Activated gamma-delta T cell treated with anti-CD3 and anti-CD28 coated beads, Interleukin-2, amount 50 U/mL, for 16 hours (primary cell): ENCODE results near the gene CTNNBL1.
"Not testable (repeated sequence)": the region's sequence is repeated elsewhere in the genome, so short reads cannot be mapped to it uniquely, and the experiment has no call there.

Experiments
- DNase-seq: peaks from one replicate; pipeline ENCODE4 v3.0.0-alpha.2; 2020; ENCODE audit warnings: low read depth

Gene CTNNBL1

GRCh38 chr20:37693635-37694626 lies at the start of gene CTNNBL1:
Gene CTNNBL1 (plus strand): TSS chr20:37694030. CDS start chr20:37694123, 93 bp downstream.
- DNase-seq, result peak; percentile 94

GRCh38 chr20:37644605-37645004 lies 49.2 kb upstream of the CTNNBL1 start:
- DNase-seq, result no peak

GRCh38 chr20:37647946-37648345 lies 45.9 kb upstream of the CTNNBL1 start:
- DNase-seq, result no peak

GRCh38 chr20:37649017-37649416 lies 44.8 kb upstream of the CTNNBL1 start:
- DNase-seq, result no peak

GRCh38 chr20:37649676-37650370 lies 44.0 kb upstream of the CTNNBL1 start:
- no peak for DNase-seq

GRCh38 chr20:37650661-37651060 lies 43.2 kb upstream of the CTNNBL1 start:
- no peak for DNase-seq

GRCh38 chr20:37651932-37652331 lies 41.9 kb upstream of the CTNNBL1 start:
- DNase-seq, result no peak

GRCh38 chr20:37656945-37657344 lies 36.9 kb upstream of the CTNNBL1 start:
- DNase-seq, result no peak

GRCh38 chr20:37657924-37658804 lies 35.7 kb upstream of the CTNNBL1 start:
- DNase-seq, result no peak

GRCh38 chr20:37661519-37661918 lies 32.3 kb upstream of the CTNNBL1 start:
- DNase-seq, result no peak

GRCh38 chr20:37662308-37662707 lies 31.5 kb upstream of the CTNNBL1 start:
- no peak for DNase-seq

- DNase-seq, result not testable (repeated sequence)
Observed at GRCh38 chr20:37664595-37664994, 29.2 kb upstream of the CTNNBL1 start.

- DNase-seq, result no peak
Observed at GRCh38 chr20:37668166-37668565, 25.7 kb upstream of the CTNNBL1 start.

GRCh38 chr20:37669062-37669772 lies 24.6 kb upstream of the CTNNBL1 start:
- no peak for DNase-seq

GRCh38 chr20:37669773-37670236 lies 24.0 kb upstream of the CTNNBL1 start:
- DNase-seq, result no peak

- DNase-seq, result no peak
Observed at GRCh38 chr20:37670351-37670791, 23.5 kb upstream of the CTNNBL1 start.

- DNase-seq, result no peak
Observed at GRCh38 chr20:37672143-37672542, 21.7 kb upstream of the CTNNBL1 start.

GRCh38 chr20:37673444-37673843 lies 20.4 kb upstream of the CTNNBL1 start:
- DNase-seq, result no peak

GRCh38 chr20:37676440-37676839 lies 17.4 kb upstream of the CTNNBL1 start:
- DNase-seq, result no peak

- DNase-seq, result no peak
Observed at GRCh38 chr20:37677969-37678861, 15.6 kb upstream of the CTNNBL1 start.
